Choroid plexus epithelial cell (primary cell): ENCODE measurements around the gene CCDC61.

ENCODE experiments used
- DNase-seq: peaks from one replicate; pipeline ENCODE4 v3.0.0-alpha.2; 2010; ENCODE audit warnings: low read depth
- H3K4me3 ChIP-seq: 2 replicates; pipeline ENCODE4 v1.5.1; 2011; ENCODE audit warnings: low read depth, mild to moderate bottlenecking, control low read depth, low read length, moderate library complexity
- TF ChIP-seq, protein P1 (sequence below): conservative IDR thresholded peaks from 2 replicates; pipeline ENCODE4 v1.5.1; 2011; ENCODE audit warnings: low read depth, mild to moderate bottlenecking, control low read depth, inconsistent platforms, low read length, moderate library complexity

The CCDC61 gene

DNA sequence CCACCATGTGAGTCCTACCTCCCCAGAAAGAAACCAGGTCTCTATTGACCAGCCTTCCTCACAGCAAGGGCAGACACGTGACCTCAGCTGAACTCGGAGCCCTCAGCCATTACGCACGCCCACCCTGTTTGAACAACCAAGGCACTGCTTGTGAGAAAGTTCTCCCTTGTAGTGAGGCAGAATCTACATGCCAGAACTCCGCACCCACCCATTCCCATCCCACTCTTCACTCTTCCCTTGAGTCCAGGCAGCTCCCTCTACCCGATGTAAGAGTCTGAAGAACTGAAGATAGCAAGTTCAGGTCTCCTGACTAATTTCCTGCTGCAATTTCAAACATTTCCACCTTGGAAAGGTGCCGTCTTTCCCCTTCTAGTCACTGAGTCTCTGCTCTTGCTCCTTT, 28.0 kb upstream of the CCDC61 start:
- H3K4me3 ChIP-seq, result no peak overlapping the region
- DNase-seq, result no peak
- TF ChIP-seq, protein P1, sequence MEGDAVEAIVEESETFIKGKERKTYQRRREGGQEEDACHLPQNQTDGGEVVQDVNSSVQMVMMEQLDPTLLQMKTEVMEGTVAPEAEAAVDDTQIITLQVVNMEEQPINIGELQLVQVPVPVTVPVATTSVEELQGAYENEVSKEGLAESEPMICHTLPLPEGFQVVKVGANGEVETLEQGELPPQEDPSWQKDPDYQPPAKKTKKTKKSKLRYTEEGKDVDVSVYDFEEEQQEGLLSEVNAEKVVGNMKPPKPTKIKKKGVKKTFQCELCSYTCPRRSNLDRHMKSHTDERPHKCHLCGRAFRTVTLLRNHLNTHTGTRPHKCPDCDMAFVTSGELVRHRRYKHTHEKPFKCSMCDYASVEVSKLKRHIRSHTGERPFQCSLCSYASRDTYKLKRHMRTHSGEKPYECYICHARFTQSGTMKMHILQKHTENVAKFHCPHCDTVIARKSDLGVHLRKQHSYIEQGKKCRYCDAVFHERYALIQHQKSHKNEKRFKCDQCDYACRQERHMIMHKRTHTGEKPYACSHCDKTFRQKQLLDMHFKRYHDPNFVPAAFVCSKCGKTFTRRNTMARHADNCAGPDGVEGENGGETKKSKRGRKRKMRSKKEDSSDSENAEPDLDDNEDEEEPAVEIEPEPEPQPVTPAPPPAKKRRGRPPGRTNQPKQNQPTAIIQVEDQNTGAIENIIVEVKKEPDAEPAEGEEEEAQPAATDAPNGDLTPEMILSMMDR, result no peak

DNA sequence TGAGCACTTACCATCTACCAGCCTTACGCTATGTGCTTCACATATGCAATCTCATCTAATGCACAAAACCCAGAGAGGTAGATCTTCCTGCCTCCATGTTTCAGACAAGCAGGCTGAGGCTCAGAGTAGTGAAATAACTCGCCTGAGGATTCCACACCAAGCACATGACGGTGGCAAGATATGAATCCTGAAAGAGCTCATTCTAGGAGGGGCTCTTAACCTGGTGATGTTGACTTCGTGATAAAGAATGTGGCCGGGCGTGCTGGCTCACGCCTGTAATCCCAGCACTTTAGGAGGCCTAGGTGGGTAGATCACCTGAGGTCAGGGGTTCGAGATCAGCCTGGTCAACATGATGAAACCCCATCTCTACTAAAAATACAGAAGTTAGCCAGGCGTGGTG, 26.6 kb upstream of the CCDC61 start:
- no peak overlapping the region for H3K4me3 ChIP-seq
- no peak for DNase-seq
- TF ChIP-seq, protein P1, result no peak

DNA sequence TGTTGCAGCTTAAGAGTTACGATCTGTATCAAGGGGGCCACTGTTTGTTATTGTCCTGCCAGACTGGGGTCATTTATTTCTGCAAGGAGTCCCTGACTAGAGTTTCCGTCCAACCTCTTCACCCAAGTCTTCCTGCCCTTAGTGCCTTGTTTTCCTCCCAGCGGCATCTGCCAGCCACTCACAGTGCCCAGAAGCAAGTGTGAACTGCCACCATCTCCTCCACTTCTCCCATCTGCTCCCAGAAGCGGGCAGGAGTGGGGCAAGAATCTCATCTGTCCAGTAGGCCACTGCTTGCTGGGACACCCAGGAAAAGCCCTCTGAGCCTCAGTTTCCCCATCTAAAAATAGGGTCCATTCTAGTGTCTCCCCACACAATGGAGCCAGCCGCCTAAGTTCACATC, 25.6 kb upstream of the CCDC61 start:
- TF ChIP-seq, protein P1, result no peak
- DNase-seq, result no peak
- no peak overlapping the region for H3K4me3 ChIP-seq

DNA sequence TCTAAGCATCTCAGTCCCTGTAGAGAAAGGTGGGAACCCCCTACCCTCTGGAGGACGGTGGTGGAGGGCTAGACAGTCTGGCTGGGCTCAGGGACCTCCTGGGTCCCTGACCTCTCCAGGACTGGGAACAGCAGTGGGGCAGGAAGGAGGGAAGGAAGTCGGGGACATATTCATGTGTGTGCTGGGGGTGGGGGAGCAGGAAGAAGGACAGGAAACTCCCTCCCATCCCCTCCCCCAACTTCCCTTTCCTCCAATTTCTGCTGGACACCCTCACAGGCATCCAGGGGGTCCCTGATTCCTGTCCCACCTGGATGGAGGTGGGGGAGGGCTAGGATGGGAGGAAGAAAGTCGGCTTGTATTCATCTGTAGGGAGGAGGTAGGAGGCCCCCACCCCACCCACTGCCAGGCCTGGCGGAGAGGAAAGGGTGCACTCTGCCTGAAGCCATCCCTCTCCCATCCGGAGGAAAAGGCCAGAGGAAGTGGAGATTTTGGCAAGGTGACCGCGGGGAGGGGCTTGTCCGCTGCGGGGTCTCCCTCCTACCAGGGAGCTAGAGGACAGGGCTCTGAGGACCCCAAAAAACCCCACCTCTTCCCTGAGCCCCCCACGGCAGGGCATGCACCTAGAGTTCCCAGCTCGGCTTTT, 23.9 kb upstream of the CCDC61 start:
- no peak overlapping the region for H3K4me3 ChIP-seq
- TF ChIP-seq, protein P1, result no peak
- no peak for DNase-seq

DNA sequence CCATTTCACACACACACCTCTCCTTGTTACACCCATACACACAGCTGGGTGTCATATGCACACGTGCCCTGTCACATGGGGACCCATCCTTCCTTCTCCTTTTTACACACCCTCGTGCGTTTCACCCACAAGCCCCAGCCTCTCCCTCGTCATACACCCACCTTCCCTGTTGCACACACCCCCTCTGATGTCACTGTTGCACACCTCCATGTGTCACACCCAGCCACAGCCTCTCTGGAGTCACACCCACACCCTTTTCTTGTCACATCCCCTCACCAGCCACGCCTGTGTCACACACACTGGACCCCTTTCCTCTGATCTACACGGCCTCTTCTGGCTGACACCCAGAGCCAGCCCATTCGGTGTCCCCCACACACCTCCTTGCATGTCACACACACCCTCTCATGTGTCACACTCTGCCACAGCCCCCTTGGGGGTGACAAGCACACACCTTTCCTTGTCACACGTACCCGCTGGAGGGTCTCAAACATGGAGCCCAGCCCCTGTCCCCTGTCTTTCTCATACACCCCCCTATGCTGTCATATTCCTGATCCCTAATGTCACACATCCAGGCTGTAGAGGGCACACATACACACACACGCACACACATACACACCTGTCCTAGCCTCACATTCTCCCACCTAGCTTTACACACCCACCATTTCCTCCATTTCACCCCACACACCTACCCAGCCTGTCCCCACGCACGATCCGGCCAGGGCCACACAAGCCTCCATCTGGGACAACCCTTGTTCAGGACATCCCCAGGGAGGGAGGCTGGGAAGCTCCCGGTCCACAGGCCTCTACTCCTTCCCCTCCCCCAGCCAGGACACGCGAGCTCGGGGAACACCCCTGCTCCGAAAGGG, 23.0 kb upstream of the CCDC61 start:
- TF ChIP-seq, protein P1, result no peak
- no peak for DNase-seq
- no peak overlapping the region for H3K4me3 ChIP-seq

DNA sequence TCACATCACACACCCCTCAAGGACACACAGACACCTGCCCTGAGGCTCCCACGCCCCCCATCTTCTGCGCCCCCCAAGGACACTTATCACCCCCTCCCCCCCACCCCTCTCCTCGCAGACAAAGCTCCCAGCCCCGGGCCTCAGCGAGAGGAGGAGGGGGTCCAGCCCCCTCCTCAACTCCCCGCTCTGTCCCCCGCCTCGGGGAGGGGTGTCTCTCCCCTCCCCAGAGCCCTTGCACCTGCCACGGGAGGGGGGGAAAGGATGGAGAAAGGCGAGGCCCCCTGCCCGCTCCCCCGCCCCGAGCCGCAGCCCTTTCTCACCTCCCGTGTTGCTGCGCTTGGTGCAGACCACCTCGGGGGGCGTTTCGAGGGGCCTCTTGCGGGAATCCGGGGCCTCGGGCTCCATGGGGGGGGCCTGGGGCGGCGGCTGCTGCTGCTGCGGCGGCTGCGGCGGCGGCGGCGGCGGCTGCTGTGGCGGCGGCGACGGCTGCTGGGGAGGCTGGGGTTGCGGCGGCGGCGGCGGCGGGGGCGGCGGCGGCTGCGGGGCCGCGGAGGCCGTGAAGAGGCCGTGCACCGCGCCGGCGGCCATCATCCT, 22.2 kb upstream of the CCDC61 start:
- TF ChIP-seq, protein P1, result no peak
- DNase-seq, result no peak
- no peak overlapping the region for H3K4me3 ChIP-seq
